Cardiac muscle cell (in vitro differentiated cells and primary cell): ENCODE measurements around the gene GSG1L. TPM values are rescaled to one million over a fixed set of nuclear protein-coding genes. Genes with fewer than 3 reads are reported as not detected.

Experiments
- DNase-seq, 2 donors: peaks; one replicate each; pipeline versions ENCODE4 v3.0.0 to v3.0.0-alpha.2; 2010 to 2017; ENCODE audit warnings: low read depth in 1 of 2, low spot score in 1 of 2
- H3K27ac ChIP-seq: fragments of 200-600 bp; sonication (generic); 2 replicates; pipeline ENCODE4 v1.5.1; 2016
- H3K27me3 ChIP-seq: fragments of 200-600 bp; sonication (generic); 2 replicates; pipeline ENCODE4 v1.6.0; 2016; ENCODE audit warnings: control low read depth
- H3K36me3 ChIP-seq: fragments of 200-600 bp; sonication (generic); 2 replicates; pipeline ENCODE4 v1.5.1; 2016; ENCODE audit warnings: control low read depth
- H3K4me1 ChIP-seq: fragments of 200-600 bp; sonication (generic); 2 replicates; pipeline ENCODE4 v1.8.1; 2017; ENCODE audit warnings: low read depth, mild to moderate bottlenecking, mixed run types
- H3K4me3 ChIP-seq: fragments of 200-600 bp; sonication (generic); 2 replicates; pipeline ENCODE4 v1.5.1; 2016; ENCODE audit warnings: mild to moderate bottlenecking
- H3K9me3 ChIP-seq: fragments of 200-600 bp; sonication (generic); 2 replicates; pipeline ENCODE4 v1.5.1; 2017; ENCODE audit warnings: low read depth, mild to moderate bottlenecking, control low read depth
- polyA plus RNA-seq: library from polyadenylated mRNA; unstranded; fragments of >200 nt; fragmentation: Nextera tagmentation; extraction: Ambion mirVana; gene quantifications from 2 replicates; pipeline ENCODE4 v1.2.1, GENCODE V29; 2016
- total RNA-seq: library from RNA; depleted of rRNA; stranded (reverse); fragments of >200 nt; gene quantifications from 2 replicates; pipeline ENCODE4 v1.2.3, GENCODE V29; 2016
- TF ChIP-seq, protein P1 (sequence below): IDR thresholded peaks from 2 replicates; pipeline ENCODE4 v1.5.1; 2012; ENCODE audit warnings: low read depth, mild to moderate bottlenecking, low read length

The GSG1L gene
- total and polyA plus RNA-seq, 2 experiments from 2014 or later = not detected

- no peak overlapping the region for H3K4me3 ChIP-seq
- no peaks in the 10 kb centered on the region for H3K4me1 ChIP-seq
- H3K9me3 ChIP-seq = no peaks in the 10 kb centered on the region
- no peaks in the 10 kb centered on the region for H3K36me3 ChIP-seq
- no peak for DNase-seq
- TF ChIP-seq, protein P1, sequence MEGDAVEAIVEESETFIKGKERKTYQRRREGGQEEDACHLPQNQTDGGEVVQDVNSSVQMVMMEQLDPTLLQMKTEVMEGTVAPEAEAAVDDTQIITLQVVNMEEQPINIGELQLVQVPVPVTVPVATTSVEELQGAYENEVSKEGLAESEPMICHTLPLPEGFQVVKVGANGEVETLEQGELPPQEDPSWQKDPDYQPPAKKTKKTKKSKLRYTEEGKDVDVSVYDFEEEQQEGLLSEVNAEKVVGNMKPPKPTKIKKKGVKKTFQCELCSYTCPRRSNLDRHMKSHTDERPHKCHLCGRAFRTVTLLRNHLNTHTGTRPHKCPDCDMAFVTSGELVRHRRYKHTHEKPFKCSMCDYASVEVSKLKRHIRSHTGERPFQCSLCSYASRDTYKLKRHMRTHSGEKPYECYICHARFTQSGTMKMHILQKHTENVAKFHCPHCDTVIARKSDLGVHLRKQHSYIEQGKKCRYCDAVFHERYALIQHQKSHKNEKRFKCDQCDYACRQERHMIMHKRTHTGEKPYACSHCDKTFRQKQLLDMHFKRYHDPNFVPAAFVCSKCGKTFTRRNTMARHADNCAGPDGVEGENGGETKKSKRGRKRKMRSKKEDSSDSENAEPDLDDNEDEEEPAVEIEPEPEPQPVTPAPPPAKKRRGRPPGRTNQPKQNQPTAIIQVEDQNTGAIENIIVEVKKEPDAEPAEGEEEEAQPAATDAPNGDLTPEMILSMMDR = no peak
- H3K27ac ChIP-seq = no peak overlapping the region
- no peaks in the 10 kb centered on the region for H3K27me3 ChIP-seq
Observed at GRCh38 chr16:27774779-27775178, 288.7 kb downstream of the GSG1L start.

- no peak overlapping the region for H3K4me3 ChIP-seq
- H3K9me3 ChIP-seq = no peaks in the 10 kb centered on the region
- H3K27ac ChIP-seq = no peak overlapping the region
- H3K27me3 ChIP-seq = no peaks in the 10 kb centered on the region
- TF ChIP-seq, protein P1 = no peak
- H3K4me1 ChIP-seq = no peaks in the 10 kb centered on the region
- DNase-seq = no peak
- no peaks in the 10 kb centered on the region for H3K36me3 ChIP-seq
Observed at GRCh38 chr16:27773344-27773743, 290.2 kb downstream of the GSG1L start.

GRCh38 chr16:27772093-27772825, 291.3 kb downstream of the GSG1L start:
- no peak for DNase-seq
- Histone ChIP-seq H3K27me3 (no peaks in the 10 kb centered on the region), H3K4me3 (no peak overlapping the region), H3K36me3 (no peaks in the 10 kb centered on the region), H3K4me1 (no peaks in the 10 kb centered on the region), H3K9me3 (no peaks in the 10 kb centered on the region), H3K27ac (no peak overlapping the region)
- TF ChIP-seq, protein P1 = no peak

GRCh38 chr16:27771201-27771910, 292.2 kb downstream of the GSG1L start:
- no peak overlapping the region for H3K4me3 ChIP-seq
- H3K9me3 ChIP-seq = no peaks in the 10 kb centered on the region
- no peaks in the 10 kb centered on the region for H3K27me3 ChIP-seq
- no peak overlapping the region for H3K27ac ChIP-seq
- TF ChIP-seq, protein P1 = no peak
- no peaks in the 10 kb centered on the region for H3K36me3 ChIP-seq
- DNase-seq = no peak
- no peaks in the 10 kb centered on the region for H3K4me1 ChIP-seq

GRCh38 chr16:27770271-27771196, 293.0 kb downstream of the GSG1L start:
- Histone ChIP-seq H3K4me1 (no peaks in the 10 kb centered on the region), H3K27ac (no peak overlapping the region), H3K27me3 (no peaks in the 10 kb centered on the region), H3K9me3 (no peaks in the 10 kb centered on the region), H3K36me3 (no peaks in the 10 kb centered on the region), H3K4me3 (no peak overlapping the region)
- DNase-seq = no peak
- TF ChIP-seq, protein P1 = no peak
